ENCODE data around the gene NDST4.

GRCh38 chr4:114830628-114831027, 282.8 kb downstream of the NDST4 start:
- TF ChIP-seq CTCF (conservative IDR thresholded peaks at IDR 0.05 in 1 of 2, IDR thresholded peaks at IDR 0.05 in 1 of 2; ENCODE audit: low read depth in 1 of 2, low read length in 2 of 2): no peak
- TF ChIP-seq EZH2 (IDR thresholded peaks at IDR 0.05; ENCODE audit: low read length, missing control alignments): no peak
